GM23338 (cell line): Measurements from ENCODE around the gene MRPS6. TPM values are rescaled to one million over a fixed set of nuclear protein-coding genes. Genes with fewer than 3 reads are reported as not detected.

Source experiments
- CREB1 ChIP-seq: fragments of 250-450 bp; sonication (Bioruptor Pico); IDR thresholded peaks from 2 replicates; pipeline ENCODE4 v1.5.0; 2020; ENCODE audit warnings: low read depth, mild to moderate bottlenecking, moderate library complexity
- CTCF ChIP-seq, 2 experiments: fragments of 200-600 bp in 1 of 2; sonication (generic) in 1 of 2; conservative IDR thresholded peaks; 2 replicates each; pipeline versions ENCODE4 v1.5.1 to v1.6.1; 2016 to 2017; ENCODE audit warnings: antibody characterized with exemption in 2 of 2, low read depth in 2 of 2, mild to moderate bottlenecking in 2 of 2, moderate library complexity in 1 of 2
- EZH2 ChIP-seq: fragments of 200-600 bp; sonication (generic); IDR thresholded peaks from one replicate; pipeline ENCODE4 v1.8.0; 2017; ENCODE audit warnings: antibody characterized with exemption, mild to moderate bottlenecking, low read depth; ENCODE audit not compliant: unreplicated experiment
- EZH2phosphoT487 ChIP-seq: fragments of 200-600 bp; sonication (generic); IDR thresholded peaks from one replicate; pipeline ENCODE4 v1.8.1; 2018; ENCODE audit warnings: antibody characterized with exemption; ENCODE audit not compliant: unreplicated experiment
- JUNB ChIP-seq: IDR thresholded peaks from one replicate; pipeline ENCODE4 v1.6.1; 2016; ENCODE audit warnings: antibody characterized with exemption; ENCODE audit not compliant: unreplicated experiment
- NANOG ChIP-seq: IDR thresholded peaks from 2 replicates; pipeline ENCODE4 v1.6.1; 2016; ENCODE audit warnings: antibody characterized with exemption, borderline replicate concordance
- POLR2AphosphoS5 ChIP-seq: IDR thresholded peaks from 2 replicates; pipeline ENCODE4 v1.6.1; 2016; ENCODE audit warnings: antibody characterized with exemption, low read depth
- REST ChIP-seq: IDR thresholded peaks from one replicate; pipeline ENCODE4 v1.6.1; 2018; ENCODE audit warnings: antibody characterized with exemption; ENCODE audit not compliant: unreplicated experiment
- STAT1 ChIP-seq: IDR thresholded peaks from one replicate; pipeline ENCODE4 v1.6.1; 2016; ENCODE audit warnings: antibody characterized with exemption; ENCODE audit not compliant: unreplicated experiment
- ZNF114 ChIP-seq: fragments of 250-450 bp; sonication (Bioruptor Pico); IDR thresholded peaks from 2 replicates; pipeline ENCODE4 v1.5.0; 2020; ENCODE audit warnings: mild to moderate bottlenecking, moderate library complexity
- ZNF331 ChIP-seq: fragments of 250-450 bp; sonication (Bioruptor Pico); IDR thresholded peaks from 2 replicates; pipeline ENCODE4 v1.5.0; 2020; ENCODE audit warnings: low read depth, mild to moderate bottlenecking, moderate library complexity
- polyA plus RNA-seq: library from polyadenylated mRNA; unstranded; fragments of >200 nt; fragmentation: Nextera tagmentation; extraction: Ambion mirVana; gene quantifications from 2 replicates; pipeline ENCODE4 v1.2.1, GENCODE V29; 2016
- total RNA-seq: library from RNA; depleted of rRNA; stranded (reverse); fragments of >200 nt; shearing (Covaris generic); gene quantifications from 2 replicates; pipeline ENCODE4 v1.2.3, GENCODE V29; 2014
- TF ChIP-seq, protein P1 (sequence below): fragments of 250-450 bp; sonication (Bioruptor Pico); IDR thresholded peaks from 2 replicates; pipeline ENCODE4 v1.5.0; 2020; ENCODE audit warnings: mild to moderate bottlenecking, moderate library complexity

The MRPS6 gene
- total and polyA plus RNA-seq, 2 experiments from 2014 or later, result 80.5 to 242 TPM

- TF ChIP-seq, protein P1, sequence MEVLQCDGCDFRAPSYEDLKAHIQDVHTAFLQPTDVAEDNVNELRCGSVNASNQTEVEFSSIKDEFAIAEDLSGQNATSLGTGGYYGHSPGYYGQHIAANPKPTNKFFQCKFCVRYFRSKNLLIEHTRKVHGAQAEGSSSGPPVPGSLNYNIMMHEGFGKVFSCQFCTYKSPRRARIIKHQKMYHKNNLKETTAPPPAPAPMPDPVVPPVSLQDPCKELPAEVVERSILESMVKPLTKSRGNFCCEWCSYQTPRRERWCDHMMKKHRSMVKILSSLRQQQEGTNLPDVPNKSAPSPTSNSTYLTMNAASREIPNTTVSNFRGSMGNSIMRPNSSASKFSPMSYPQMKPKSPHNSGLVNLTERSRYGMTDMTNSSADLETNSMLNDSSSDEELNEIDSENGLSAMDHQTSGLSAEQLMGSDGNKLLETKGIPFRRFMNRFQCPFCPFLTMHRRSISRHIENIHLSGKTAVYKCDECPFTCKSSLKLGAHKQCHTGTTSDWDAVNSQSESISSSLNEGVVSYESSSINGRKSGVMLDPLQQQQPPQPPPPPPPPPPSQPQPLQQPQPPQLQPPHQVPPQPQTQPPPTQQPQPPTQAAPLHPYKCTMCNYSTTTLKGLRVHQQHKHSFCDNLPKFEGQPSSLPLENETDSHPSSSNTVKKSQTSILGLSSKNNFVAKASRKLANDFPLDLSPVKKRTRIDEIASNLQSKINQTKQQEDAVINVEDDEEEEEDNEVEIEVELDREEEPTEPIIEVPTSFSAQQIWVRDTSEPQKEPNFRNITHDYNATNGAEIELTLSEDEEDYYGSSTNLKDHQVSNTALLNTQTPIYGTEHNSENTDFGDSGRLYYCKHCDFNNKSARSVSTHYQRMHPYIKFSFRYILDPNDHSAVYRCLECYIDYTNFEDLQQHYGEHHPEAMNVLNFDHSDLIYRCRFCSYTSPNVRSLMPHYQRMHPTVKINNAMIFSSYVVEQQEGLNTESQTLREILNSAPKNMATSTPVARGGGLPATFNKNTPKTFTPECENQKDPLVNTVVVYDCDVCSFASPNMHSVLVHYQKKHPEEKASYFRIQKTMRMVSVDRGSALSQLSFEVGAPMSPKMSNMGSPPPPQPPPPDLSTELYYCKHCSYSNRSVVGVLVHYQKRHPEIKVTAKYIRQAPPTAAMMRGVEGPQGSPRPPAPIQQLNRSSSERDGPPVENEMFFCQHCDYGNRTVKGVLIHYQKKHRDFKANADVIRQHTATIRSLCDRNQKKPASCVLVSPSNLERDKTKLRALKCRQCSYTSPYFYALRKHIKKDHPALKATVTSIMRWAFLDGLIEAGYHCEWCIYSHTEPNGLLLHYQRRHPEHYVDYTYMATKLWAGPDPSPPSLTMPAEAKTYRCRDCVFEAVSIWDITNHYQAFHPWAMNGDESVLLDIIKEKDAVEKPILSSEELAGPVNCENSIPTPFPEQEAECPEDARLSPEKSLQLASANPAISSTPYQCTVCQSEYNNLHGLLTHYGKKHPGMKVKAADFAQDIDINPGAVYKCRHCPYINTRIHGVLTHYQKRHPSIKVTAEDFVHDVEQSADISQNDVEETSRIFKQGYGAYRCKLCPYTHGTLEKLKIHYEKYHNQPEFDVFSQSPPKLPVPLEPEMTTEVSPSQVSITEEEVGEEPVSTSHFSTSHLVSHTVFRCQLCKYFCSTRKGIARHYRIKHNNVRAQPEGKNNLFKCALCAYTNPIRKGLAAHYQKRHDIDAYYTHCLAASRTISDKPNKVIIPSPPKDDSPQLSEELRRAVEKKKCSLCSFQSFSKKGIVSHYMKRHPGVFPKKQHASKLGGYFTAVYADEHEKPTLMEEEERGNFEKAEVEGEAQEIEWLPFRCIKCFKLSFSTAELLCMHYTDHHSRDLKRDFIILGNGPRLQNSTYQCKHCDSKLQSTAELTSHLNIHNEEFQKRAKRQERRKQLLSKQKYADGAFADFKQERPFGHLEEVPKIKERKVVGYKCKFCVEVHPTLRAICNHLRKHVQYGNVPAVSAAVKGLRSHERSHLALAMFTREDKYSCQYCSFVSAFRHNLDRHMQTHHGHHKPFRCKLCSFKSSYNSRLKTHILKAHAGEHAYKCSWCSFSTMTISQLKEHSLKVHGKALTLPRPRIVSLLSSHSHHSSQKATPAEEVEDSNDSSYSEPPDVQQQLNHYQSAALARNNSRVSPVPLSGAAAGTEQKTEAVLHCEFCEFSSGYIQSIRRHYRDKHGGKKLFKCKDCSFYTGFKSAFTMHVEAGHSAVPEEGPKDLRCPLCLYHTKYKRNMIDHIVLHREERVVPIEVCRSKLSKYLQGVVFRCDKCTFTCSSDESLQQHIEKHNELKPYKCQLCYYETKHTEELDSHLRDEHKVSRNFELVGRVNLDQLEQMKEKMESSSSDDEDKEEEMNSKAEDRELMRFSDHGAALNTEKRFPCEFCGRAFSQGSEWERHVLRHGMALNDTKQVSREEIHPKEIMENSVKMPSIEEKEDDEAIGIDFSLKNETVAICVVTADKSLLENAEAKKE, result no peak
- no peak for TF ChIP-seq ZNF114
- TF ChIP-seq CTCF (conservative IDR thresholded peaks at IDR 0.05; ENCODE audit: low read depth in 2 of 2), result no peak
- TF ChIP-seq JUNB, result no peak
- TF ChIP-seq REST, result no peak
- TF ChIP-seq ZNF331 (CRISPR knock-in tag), result no peak
- TF ChIP-seq STAT1, result no peak
- TF ChIP-seq POLR2AphosphoS5, result no peak
- TF ChIP-seq CREB1 (CRISPR knock-in tag), result no peak
- TF ChIP-seq NANOG, result no peak
- no peak for TF ChIP-seq EZH2
- no peak for TF ChIP-seq EZH2phosphoT487
Measured at GRCh38 chr21:34185026-34185750, 111.8 kb downstream of the MRPS6 start (continued).
